Occipital lobe (tissue), 2 donors: Measurements from ENCODE around the gene ERFE. TPM values are rescaled to one million over a fixed set of nuclear protein-coding genes. Genes with fewer than 3 reads are reported as not detected.
"Not testable (repeated sequence)": the region's sequence is repeated elsewhere in the genome, so short reads cannot be mapped to it uniquely, and the experiment has no call there.

Experiments
- DNase-seq: peaks from one replicate; lab custom pipeline; 2025; lab: John Stamatoyannopoulos, UW
- total RNA-seq: library from RNA; depleted of rRNA; stranded (reverse); fragments of >200 nt; gene quantifications from one replicate; pipeline ENCODE4 v1.2.3, GENCODE V29; 2014

ERFE gene
- 1.6 TPM for total RNA-seq

DNA sequence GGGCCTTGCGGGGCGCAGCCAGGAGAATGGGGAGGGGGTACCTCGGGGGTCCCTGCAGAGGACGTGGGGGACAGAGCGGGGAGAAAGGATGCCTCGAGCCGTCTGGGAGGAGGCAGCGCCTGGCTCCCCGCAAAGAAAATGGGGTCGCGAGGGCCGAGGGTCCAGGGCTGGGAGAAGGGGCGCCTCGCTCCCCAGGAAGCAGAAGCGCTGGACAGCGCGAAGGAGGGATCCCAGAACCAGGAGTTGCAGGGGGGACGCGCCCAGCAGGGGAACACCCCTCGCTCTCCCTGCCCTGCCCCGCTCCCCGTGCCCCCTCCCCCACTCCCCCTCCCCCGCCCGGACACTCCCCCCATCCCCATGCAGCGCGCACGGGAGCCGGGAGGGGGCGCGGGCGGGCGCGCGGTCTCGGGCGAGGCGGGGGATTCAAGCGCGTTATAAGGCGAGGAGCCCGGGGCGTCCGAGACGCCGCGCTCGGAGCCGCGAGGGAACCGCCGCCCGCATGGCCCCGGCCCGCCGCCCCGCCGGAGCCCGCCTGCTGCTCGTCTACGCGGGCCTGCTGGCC lies at the start of gene ERFE:
Gene ERFE (plus strand): TSS at position 462 of the 562 bp plus-strand sequence. CDS start 38 bp downstream, at position 500.
- no peak for DNase-seq

GRCh38 chr2:238113611-238114010 lies 45.2 kb upstream of the ERFE start:
- no peak for DNase-seq

DNA sequence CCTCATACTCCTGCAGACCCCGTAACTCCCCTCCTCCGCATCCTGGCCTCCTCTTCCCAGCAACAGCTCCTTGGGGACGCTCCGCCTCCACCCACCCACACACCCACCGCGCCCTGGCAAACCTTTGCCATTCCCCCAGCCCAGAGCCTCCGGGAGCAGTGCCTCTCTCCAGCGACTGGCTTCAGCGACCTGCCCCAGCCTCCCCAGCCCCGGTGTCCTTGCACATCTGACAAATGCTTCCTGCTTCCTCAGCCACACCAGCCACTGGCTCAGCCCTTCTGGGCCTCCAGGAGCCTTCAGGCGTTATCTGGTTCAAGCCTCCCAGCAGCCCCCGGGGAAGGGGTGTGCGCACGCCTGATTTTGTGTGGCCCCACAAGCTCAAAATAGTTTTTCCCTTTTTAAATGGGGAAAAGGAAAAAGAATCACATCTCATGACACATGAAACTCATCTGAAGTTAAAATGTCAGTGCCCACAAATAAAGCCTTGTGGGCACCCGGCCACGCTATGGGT lies 44.4 kb upstream of the ERFE start:
- DNase-seq: no peak

DNA sequence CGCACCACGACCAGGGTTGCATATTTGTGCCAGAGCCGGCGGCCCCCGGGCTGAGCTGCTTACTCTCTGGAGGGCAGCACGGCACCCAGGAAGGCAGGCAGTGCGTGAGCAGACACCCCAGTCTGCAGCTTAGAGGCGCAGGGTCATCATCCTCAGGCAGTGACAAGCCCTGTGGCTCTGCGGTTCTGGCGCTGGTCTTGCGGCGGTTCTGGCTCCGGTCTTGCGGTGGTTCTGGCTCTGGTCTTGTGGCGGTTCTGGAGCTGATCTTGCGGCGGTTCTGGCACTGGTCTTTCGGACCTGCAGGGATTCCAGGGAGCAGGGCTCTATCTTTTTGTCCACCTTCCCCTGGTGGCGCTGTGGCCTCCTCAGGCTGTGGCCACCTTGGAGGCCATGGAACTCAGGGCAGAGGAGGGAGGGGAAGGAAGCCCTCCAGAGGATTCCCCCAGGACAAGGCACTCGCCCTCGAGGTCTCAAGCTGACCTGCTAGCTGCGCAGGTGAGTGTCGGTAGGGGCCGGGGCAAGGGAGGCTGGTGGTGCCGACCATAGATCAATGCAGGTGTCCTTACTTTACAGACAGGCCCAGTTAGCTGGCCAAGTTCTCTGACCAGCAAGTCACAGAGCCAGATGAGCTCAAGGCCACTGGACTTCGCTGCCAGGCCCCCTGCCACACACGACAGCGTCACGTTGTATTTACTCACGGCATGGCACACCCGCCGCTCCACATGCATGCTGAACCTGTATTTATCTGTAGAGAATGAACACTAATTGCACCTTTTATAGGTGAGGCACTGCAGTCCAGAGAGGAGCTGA lies 43.7 kb upstream of the ERFE start:
- no peak for DNase-seq

- not testable (repeated sequence) for DNase-seq
These were observed 43.1 kb upstream of the ERFE start for GRCh38 chr2:238115709-238116108.

DNA sequence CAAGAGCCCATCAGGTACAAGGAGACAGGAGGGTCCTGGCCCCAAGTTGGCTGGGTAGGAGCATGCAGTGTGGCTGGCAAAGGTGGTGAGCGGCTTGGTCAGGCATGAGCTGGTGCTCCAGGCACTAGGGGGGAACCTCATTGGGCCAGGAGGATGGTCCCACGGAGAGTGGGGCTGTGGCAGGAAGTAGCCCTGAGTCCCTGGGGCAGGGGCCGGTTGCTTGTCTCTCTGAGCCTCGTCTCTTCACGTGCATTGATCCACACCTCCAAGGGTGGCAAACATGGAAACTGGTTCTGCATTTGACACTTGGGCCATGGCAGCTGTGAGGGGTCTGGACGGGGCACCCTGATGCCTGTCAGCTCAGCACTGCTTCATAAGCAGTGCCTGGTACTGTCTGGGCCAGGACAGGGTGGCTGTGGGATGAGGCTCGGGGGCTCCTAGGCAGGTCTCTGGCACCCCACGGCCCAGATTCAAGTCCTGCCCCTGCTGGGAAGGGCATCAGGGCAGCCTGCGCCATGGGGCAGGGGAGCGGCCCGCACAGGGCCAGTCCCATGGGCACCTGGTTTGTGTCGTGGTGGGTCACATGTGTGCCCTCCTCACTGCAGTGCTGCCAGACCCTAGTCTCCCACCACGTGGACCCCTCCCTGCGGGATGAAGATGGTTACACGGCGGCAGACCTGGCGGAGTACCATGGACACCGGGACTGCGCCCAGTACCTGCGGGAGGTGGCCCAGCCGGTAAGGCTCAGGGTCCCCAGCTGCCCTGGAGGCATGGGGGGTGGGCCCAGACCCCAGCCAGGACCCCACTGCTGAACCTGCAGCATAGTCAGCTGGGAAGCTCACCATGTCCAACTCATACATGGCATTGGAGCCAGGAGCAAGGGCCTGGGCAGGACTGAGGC lies 42.2 kb upstream of the ERFE start:
- no peak for DNase-seq

DNA sequence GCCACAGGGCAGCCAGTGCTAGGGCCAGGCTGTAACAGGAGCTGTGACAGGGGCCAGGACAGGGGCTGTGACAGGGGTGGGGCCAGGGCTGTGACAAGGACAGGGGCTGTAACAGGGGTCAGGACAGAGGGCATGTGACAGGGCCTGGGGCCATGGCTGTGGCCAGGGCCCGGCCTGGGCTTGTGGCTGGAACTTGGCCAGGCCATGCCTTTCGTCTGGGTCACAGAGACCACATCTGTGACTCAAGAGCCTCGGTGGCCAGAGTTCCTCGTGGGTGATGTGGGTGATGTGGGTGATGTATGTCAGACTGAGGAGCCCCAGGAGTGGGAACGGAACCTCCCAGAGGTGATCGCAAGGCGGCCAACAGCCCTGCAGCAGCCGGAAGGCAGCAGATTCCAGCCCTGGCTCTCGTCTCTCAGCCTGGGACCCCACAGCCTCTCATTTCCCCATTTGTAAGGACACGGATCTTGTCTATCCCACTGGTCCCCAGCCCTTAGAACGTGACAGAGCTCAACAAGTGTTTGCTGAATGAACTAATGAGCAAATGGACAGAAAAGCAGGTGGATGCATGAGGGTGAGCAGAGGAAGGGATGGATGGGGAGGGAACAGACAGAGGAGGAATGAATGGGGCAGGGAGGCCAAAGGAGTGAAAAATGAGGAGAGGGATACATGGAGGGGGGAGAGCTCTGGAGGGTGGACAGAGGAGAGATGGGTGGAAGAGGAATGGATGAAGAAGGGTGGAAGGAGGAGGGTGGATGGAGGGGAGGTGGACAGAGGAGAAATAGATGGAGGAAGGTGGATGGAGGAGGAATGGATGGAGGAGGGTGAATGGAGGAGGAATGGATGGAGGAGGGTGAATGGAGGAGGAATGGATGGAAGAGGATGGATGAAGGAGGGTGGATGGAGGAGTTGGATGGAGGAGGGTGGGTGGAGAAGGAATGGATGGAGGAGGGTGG lies 41.3 kb upstream of the ERFE start:
- no peak for DNase-seq

GRCh38 chr2:238119756-238120462 lies 38.9 kb upstream of the ERFE start:
- DNase-seq: no peak

DNA sequence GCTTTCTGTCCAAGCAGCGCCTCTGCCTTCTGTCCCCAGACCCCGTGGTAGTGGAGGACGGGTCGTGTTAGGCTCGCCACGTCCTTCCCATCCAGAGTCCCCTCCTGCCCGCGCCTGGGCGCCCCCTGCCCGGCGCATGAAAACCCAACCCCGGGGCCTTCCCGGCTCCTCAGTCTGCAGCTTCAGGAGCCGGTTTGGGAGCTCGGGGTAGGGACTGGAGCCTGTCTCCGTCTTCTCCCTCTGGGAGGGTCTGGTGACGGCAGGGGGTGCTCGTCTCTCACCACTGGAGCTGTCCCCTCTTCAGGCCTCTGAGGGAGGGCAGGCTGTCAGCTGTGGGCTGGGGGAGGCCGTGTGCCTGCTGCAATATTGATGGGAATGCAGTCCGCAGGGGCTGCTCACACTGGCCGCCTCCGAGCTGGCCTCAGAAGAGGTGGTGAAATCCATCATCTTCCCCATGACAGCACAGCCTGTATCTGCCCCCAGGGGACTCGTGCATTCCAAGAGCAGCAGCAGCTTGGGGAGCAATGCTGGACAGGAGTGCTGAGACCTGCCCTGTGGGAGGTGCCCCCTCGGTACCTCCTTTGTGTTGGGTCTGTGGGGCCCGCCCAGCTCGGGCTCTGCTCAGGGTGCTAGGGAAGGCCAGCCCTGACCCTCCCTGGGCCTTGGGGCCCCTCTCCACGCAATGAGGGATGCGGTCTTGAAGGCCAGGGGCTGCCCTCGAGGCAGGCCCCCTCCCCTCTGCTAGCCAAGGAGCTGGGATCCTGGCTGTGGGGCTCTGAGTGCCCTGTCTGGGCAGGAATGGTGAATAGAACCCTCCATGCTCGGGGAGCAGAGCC lies 38.1 kb upstream of the ERFE start:
- no peak for DNase-seq

DNA sequence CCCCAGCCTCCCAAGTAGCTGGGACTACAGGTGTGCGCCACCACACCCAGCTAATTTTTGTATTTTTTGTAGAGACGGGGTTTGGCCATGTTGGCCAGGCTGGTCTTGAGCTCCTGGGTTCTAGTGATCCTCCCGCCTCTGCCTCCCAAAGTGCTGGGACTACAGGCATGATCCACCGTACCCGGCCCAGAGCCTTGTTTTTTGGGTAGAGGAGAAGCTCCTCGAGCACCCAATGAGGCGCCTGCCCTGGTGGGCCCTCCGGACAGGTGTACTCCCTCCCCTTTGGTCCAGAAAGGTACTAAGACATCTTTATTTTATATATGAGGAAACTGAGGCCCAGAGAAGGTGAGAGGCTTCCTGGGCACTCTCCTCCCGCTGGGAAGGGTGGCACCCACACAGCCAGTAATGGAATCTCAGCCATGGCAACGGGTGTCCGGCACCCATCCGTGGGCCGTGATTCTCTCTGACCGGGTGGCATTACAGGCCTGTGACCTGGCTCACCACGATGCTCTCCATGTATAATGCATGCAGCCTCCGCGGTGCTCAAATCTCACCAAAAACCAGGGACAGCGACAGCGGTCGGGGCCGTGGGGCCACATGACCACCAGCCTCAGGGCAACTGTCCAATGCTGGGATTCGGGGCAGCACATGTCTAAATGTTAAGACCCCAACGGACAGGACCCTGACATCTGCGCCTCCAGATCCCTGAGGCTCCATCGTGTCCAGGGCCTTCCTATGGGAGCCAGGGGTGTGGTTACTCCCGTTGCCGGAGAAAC lies 37.1 kb upstream of the ERFE start:
- DNase-seq: no peak

- no peak for DNase-seq
These were observed 36.2 kb upstream of the ERFE start for GRCh38 chr2:238122287-238123217.

- no peak for DNase-seq
These were observed 35.4 kb upstream of the ERFE start for GRCh38 chr2:238123218-238123971.

GRCh38 chr2:238123991-238124470 lies 34.7 kb upstream of the ERFE start:
- DNase-seq: no peak

- DNase-seq: no peak
These were observed 34.2 kb upstream of the ERFE start for GRCh38 chr2:238124488-238125126.

DNA sequence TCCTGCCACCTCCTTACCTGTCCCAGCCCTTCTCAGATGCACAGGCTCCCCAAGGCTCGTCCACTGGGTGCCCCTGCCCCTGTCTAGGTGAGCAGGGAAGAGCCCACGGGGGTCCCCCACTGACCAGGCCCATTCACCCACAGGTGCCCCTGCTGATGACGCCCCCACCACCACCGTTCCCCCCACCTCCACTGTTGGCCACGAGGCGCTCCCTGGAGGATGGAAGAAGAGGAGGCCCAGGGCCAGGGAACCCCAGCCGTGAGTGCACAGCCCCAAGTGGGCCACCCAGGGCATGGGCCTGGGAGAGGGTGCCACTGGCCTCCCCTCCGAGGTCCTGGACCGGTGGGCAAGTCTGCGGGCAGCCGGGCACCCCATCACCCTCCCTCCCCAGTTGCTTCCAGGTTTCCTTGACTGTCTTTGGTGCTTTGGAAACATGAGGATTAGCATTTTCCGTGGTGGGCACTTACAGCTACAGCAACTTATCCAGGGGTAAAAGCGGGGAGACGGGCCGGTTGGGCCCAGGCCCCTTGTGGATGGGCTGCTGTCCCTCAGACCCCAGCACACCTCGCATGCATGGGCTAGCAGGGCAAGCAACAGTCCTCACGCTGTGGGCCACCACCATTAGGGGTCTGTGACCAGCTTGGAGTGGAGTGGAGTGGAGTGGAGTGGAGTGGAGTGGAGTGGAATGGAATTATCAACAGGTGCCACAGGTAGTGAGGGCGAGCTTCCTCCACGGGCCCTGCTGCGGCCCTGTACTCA lies 33.5 kb upstream of the ERFE start:
- no peak for DNase-seq
